K562 (cell line): ENCODE data around the gene SLC40A1. TPM values are rescaled to one million over a fixed set of nuclear protein-coding genes. Genes with fewer than 3 reads are reported as not detected.

Experiments used
- ATAC-seq: fragments of 200-7000 bp; cut with Tn5 transposase; 3 replicates; pipeline ENCODE4 v1.9.1; 2020; ENCODE audit warnings: moderate library complexity
- BruUV-seq: library from RNA; stranded (reverse); fragments of 400-500 nt; replicated peaks from 2 replicates; lab custom pipeline; 2021; lab: Mats Ljungman, UMichigan
- CTCF ChIA-PET: fragments of 300-600 bp; formaldehyde crosslinking; extraction: SDS; loops from one replicate; lab custom pipeline; 2021; ENCODE audit warnings: low intra/inter-chr PET ratio; lab: Yijun Ruan, JAX
- POLR2A ChIA-PET: fragments of 300-600, 350-650 bp; sonication (Branson Sonifier 250); formaldehyde crosslinking; extraction: SDS; loops from one replicate; lab custom pipeline; 2021; ENCODE audit warnings: antibody characterized with exemption, inconsistent platforms; lab: Yijun Ruan, JAX
- DNase-seq, 4 experiments: peaks; one replicate each; pipeline versions ENCODE4 v3.0.0 to v3.0.0-alpha.2; 2011 to 2018; ENCODE audit warnings: low spot score in 3 of 4, mixed read lengths in 3 of 4; ENCODE audit errors: extremely low read depth in 1 of 4
- FAIRE-seq: peaks from 2 replicates; lab custom pipeline; 2011; peaks lifted over from hg19 to GRCh38; lab: Jason Lieb, UNC
- H2AFZ ChIP-seq: 2 replicates; pipeline ENCODE4 v1.6.0; 2011; ENCODE audit warnings: low read depth, low read length, control low read depth, inconsistent platforms
- H3K27ac ChIP-seq: fragments of 200-600 bp; 3 replicates; pipeline ENCODE4 v1.8.0; 2011; ENCODE audit warnings: low read depth, mild to moderate bottlenecking, control low read depth, inconsistent platforms, low read length, moderate library complexity, mixed read lengths; ENCODE audit errors: extremely low read depth
- H3K27me3 ChIP-seq, 2 experiments: fragments of 300-600 bp in 1 of 2; 2 replicates in 1 of 2; 3 replicates in 1 of 2; pipeline versions ENCODE4 v1.6.0 to v1.8.0; 2011; ENCODE audit warnings: inconsistent platforms in 2 of 2, low read length in 2 of 2, mild to moderate bottlenecking in 1 of 2, mixed read lengths in 1 of 2, moderate library complexity in 1 of 2; ENCODE audit not compliant: control insufficient read depth in 2 of 2, insufficient read depth in 2 of 2
- H3K36me3 ChIP-seq: fragments of 300-600 bp; 3 replicates; pipeline ENCODE4 v1.8.0; 2011; ENCODE audit warnings: mild to moderate bottlenecking, low read length, inconsistent platforms; ENCODE audit not compliant: control insufficient read depth, insufficient read depth
- H3K4me1 ChIP-seq, 2 experiments: fragments of 200-600 bp in 1 of 2; replicated peaks in 1 of 2; 2 replicates in 1 of 2; 3 replicates in 1 of 2; pipeline versions ENCODE4 v1.5.1 to v1.8.0; 2011; ENCODE audit warnings: inconsistent platforms in 2 of 2, low read length in 2 of 2, mild to moderate bottlenecking in 1 of 2, mixed read lengths in 1 of 2, moderate library complexity in 1 of 2; ENCODE audit not compliant: control insufficient read depth in 2 of 2, insufficient read depth in 2 of 2
- H3K4me2 ChIP-seq: 2 replicates; pipeline ENCODE4 v1.6.1; 2011; ENCODE audit warnings: low read length, control low read depth, inconsistent platforms, mixed read lengths; ENCODE audit not compliant: insufficient read depth
- H3K4me3 ChIP-seq: fragments of 200-600 bp; sonication (generic), shearing (Covaris generic); 2 replicates; pipeline ENCODE4 v1.5.1; 2016; ENCODE audit warnings: control low read depth, inconsistent platforms
- H3K79me2 ChIP-seq: fragments of 200-600 bp; 3 replicates; pipeline ENCODE4 v1.8.0; 2011; ENCODE audit warnings: low read length, inconsistent platforms; ENCODE audit not compliant: control insufficient read depth, insufficient read depth
- H3K9ac ChIP-seq, 2 experiments: 2 replicates each; pipeline versions ENCODE4 v1.6.0 to v1.6.1; 2011; ENCODE audit warnings: low read depth in 2 of 2, low read length in 2 of 2, control low read depth in 1 of 2, inconsistent platforms in 1 of 2, mild to moderate bottlenecking in 1 of 2, mixed read lengths in 1 of 2; ENCODE audit not compliant: insufficient read depth in 1 of 2
- H3K9me1 ChIP-seq: one replicate; pipeline ENCODE4 v1.6.0; 2011; ENCODE audit warnings: inconsistent platforms, mild to moderate bottlenecking, low read length, moderate library complexity; ENCODE audit not compliant: control insufficient read depth, insufficient read depth
- H3K9me3 ChIP-seq: replicated peaks from 2 replicates; pipeline ENCODE4 v1.5.1; 2011; ENCODE audit warnings: low read depth, low read length, inconsistent platforms; ENCODE audit not compliant: control insufficient read depth, insufficient read depth
- H4K20me1 ChIP-seq: replicated peaks from 2 replicates; pipeline ENCODE4 v1.6.1; 2011; ENCODE audit warnings: low read length, inconsistent platforms, mixed read lengths; ENCODE audit not compliant: control insufficient read depth, insufficient read depth
- ASH1L ChIP-seq: fragments of 450-650 bp; IDR thresholded peaks from 2 replicates; pipeline ENCODE4 v1.6.1; 2018; ENCODE audit warnings: borderline replicate concordance, mild to moderate bottlenecking, low read depth; ENCODE audit not compliant: partially characterized antibody
- ETV5 ChIP-seq: sonication (generic); formaldehyde crosslinking; IDR thresholded peaks from 2 replicates; pipeline ENCODE4 v1.4.0; 2020; ENCODE audit warnings: low read depth, mild to moderate bottlenecking, missing genetic modification reagents
- FOXA3 ChIP-seq, 2 experiments: fragments of 450-650 bp in 1 of 2; sonication (generic) in 1 of 2; formaldehyde crosslinking; IDR thresholded peaks in 1 of 2; conservative IDR thresholded peaks in 1 of 2; 2 replicates each; pipeline versions ENCODE4 v1.4.0 to v1.8.0; 2020 to 2022; ENCODE audit warnings: mild to moderate bottlenecking in 2 of 2, missing genetic modification reagents in 1 of 2
- HNRNPK ChIP-seq: fragments of 200-400 bp; formaldehyde crosslinking; IDR thresholded peaks from one replicate; pipeline ENCODE4 v1.6.1; 2018; ENCODE audit warnings: mild to moderate bottlenecking, low read depth, low read length; ENCODE audit not compliant: poor library complexity, severe bottlenecking
- HNRNPUL1 ChIP-seq: fragments of 200-400 bp; formaldehyde crosslinking; IDR thresholded peaks from 2 replicates; pipeline ENCODE4 v1.6.1; 2017; ENCODE audit warnings: low read length
- ILF3 ChIP-seq: fragments of 450-650 bp; IDR thresholded peaks from 2 replicates; pipeline ENCODE4 v1.6.1; 2018; ENCODE audit warnings: antibody characterized with exemption, mild to moderate bottlenecking, moderate library complexity, borderline replicate concordance
- L3MBTL2 ChIP-seq: fragments of 450-650 bp; IDR thresholded peaks from 2 replicates; pipeline ENCODE4 v1.6.1; 2016; ENCODE audit warnings: mild to moderate bottlenecking, moderate library complexity
- NFE2L1 ChIP-seq: fragments of 450-650 bp; IDR thresholded peaks from 2 replicates; pipeline ENCODE4 v1.6.1; 2016; ENCODE audit warnings: missing genetic modification characterization, low read depth, mild to moderate bottlenecking, missing compliant biosample characterization, moderate library complexity, borderline replicate concordance
- OTX1 ChIP-seq: fragments of 450-650 bp; formaldehyde crosslinking; IDR thresholded peaks from 2 replicates; pipeline ENCODE4 v1.4.0; 2022; ENCODE audit warnings: mild to moderate bottlenecking
- RBM17 ChIP-seq: fragments of 200-400 bp; formaldehyde crosslinking; IDR thresholded peaks from 2 replicates; pipeline ENCODE4 v1.6.1; 2017; ENCODE audit warnings: low read depth, mild to moderate bottlenecking, low read length, borderline replicate concordance
- ZKSCAN1 ChIP-seq: fragments of 150-350 bp; IDR thresholded peaks from 2 replicates; pipeline ENCODE4 v1.6.1; 2016; ENCODE audit warnings: low read depth, low read length
- ZNF347 ChIP-seq: fragments of 450-650 bp; formaldehyde crosslinking; IDR thresholded peaks from 2 replicates; pipeline ENCODE4 v1.4.0; 2020; ENCODE audit warnings: low read depth, mild to moderate bottlenecking, moderate library complexity
- ZNF583 ChIP-seq: fragments of 250-450 bp; sonication (Bioruptor Pico); IDR thresholded peaks from 2 replicates; pipeline ENCODE4 v1.4.0; 2020
- WGBS: fragments of 100-300 bp; shearing (Covaris generic); methylation state at CpG from one replicate; pipeline ENCODE4 v1.1.6; 2016; ENCODE audit warnings: low coverage, mixed read lengths; ENCODE audit not compliant: insufficient coverage; ENCODE audit errors: missing lambda C conversion rate; 5-methylcytosine and 5-hydroxymethylcytosine counted together
- in situ Hi-C: fragments of 300-500 bp; cut with MboI; formaldehyde crosslinking; loops from 4 replicates; pipeline ENCODE4 v1.15.0; 2018; ENCODE audit warnings: inconsistent platforms, mixed read lengths
- intact Hi-C: fragments of 100-400 bp; cut with micrococcal nuclease; formaldehyde crosslinking; loops from 2 replicates; pipeline ENCODE4 v1.14.2; 2022
- polyA plus RNA-seq, 8 experiments: library from polyadenylated mRNA; depleted of rRNA in 4 of 8; stranded (reverse) in 5 of 8; unstranded in 3 of 8; fragments of >200 nt; fragmentation: Nextera tagmentation in 2 of 8; fragmentation: Illumina TruSeq in 1 of 8; extraction: Ambion mirVana in 2 of 8; extraction: Trizol in 1 of 8; gene quantifications; 2 replicates each; pipeline versions ENCODE4 v1.2.1 to v1.2.3, GENCODE V29; 2011 to 2014; ENCODE audit warnings: inconsistent platforms in 1 of 8, missing spikeins in 1 of 8
- total RNA-seq, 7 experiments: library from RNA; depleted of rRNA in 6 of 7; stranded (reverse); fragments of >200 nt in 6 of 7; fragmentation: Illumina TruSeq in 2 of 7; extraction: Trizol in 2 of 7; gene quantifications; 2 replicates each; pipeline versions ENCODE4 v1.2.1 to v1.2.3, GENCODE V29; 2011 to 2021; ENCODE audit warnings: low replicate concordance in 1 of 7
- TF ChIP-seq, protein P1 (sequence below): fragments of 200-800 bp; sonication (Bioruptor generic); IDR thresholded peaks from 2 replicates; pipeline ENCODE4 v1.6.1; 2017; ENCODE audit warnings: missing genetic modification characterization, missing compliant biosample characterization
- TF ChIP-seq, protein P2 (sequence below): fragments of 250-450 bp; sonication (Bioruptor Pico); IDR thresholded peaks from 2 replicates; pipeline ENCODE4 v1.8.0; 2022; ENCODE audit warnings: inconsistent platforms
- TF ChIP-seq, protein P3 (sequence below): sonication (generic); formaldehyde crosslinking; IDR thresholded peaks from 2 replicates; pipeline ENCODE4 v1.8.1; 2023; ENCODE audit warnings: mild to moderate bottlenecking, missing genetic modification reagents
- TF ChIP-seq, protein P4 (sequence below): fragments of 250-450 bp; sonication (Bioruptor Pico); IDR thresholded peaks from 2 replicates; pipeline ENCODE4 v1.9.0; 2021; ENCODE audit warnings: mild to moderate bottlenecking, inconsistent platforms

The SLC40A1 gene
- total and polyA plus RNA-seq, 9 of the 15 experiments (the other 6 are each of a cell fraction or from before 2014, with no cell fraction given) = 42.2 to 95.9 (median 54.9) TPM

DNA sequence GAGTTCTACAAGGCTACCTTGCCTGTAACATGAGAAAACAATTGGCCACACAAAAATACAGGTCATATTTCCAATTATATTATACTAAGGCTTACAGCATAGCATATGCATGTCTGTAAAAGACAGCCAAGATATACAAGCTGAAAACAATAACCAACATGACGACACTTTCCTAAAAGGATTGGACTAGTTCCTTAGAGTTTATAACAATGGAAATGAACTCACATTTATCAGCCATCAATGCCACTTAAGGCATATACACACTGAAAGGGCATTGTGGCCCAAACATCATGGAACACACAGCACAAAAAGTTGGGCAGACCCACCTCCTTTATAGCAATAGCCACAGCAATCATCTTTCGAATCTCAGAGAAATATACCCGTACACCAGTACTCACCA, 52.0 kb downstream of the SLC40A1 start:
- H3K4me1 ChIP-seq = no peaks in the 10 kb centered on the region
- no peaks in the 10 kb centered on the region for H3K27me3 ChIP-seq
- no peaks in the 10 kb centered on the region for H3K9me3 ChIP-seq
- POLR2A ChIA-PET = no interaction called here
- H3K36me3 ChIP-seq = no peaks in the 10 kb centered on the region
- WGBS = 81% methylated on average over 3 of the region's 3 CpGs
- H3K4me3 ChIP-seq = no peak overlapping the region
- intact Hi-C loops (no loop called here), in situ Hi-C loops (no loop called here)
- H3K4me2 ChIP-seq = no peak overlapping the region
- H3K27ac ChIP-seq = no peak overlapping the region
- ATAC-seq (no peak), DNase-seq (no peak), FAIRE-seq (no peak)
- no peak overlapping the region for H2AFZ ChIP-seq
- H3K9ac ChIP-seq = no peak overlapping the region
- H4K20me1 ChIP-seq = no peaks in the 10 kb centered on the region
- CTCF ChIA-PET = no interaction called here
- no peaks in the 10 kb centered on the region for H3K79me2 ChIP-seq
- no peaks in the 10 kb centered on the region for H3K9me1 ChIP-seq
- BruUV-seq = no TSS peak
- TF ChIP-seq ETV5 = no peak
- TF ChIP-seq, protein P1, sequence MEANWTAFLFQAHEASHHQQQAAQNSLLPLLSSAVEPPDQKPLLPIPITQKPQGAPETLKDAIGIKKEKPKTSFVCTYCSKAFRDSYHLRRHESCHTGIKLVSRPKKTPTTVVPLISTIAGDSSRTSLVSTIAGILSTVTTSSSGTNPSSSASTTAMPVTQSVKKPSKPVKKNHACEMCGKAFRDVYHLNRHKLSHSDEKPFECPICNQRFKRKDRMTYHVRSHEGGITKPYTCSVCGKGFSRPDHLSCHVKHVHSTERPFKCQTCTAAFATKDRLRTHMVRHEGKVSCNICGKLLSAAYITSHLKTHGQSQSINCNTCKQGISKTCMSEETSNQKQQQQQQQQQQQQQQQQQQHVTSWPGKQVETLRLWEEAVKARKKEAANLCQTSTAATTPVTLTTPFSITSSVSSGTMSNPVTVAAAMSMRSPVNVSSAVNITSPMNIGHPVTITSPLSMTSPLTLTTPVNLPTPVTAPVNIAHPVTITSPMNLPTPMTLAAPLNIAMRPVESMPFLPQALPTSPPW (CRISPR knock-in tag) = no peak
- TF ChIP-seq, protein P2, sequence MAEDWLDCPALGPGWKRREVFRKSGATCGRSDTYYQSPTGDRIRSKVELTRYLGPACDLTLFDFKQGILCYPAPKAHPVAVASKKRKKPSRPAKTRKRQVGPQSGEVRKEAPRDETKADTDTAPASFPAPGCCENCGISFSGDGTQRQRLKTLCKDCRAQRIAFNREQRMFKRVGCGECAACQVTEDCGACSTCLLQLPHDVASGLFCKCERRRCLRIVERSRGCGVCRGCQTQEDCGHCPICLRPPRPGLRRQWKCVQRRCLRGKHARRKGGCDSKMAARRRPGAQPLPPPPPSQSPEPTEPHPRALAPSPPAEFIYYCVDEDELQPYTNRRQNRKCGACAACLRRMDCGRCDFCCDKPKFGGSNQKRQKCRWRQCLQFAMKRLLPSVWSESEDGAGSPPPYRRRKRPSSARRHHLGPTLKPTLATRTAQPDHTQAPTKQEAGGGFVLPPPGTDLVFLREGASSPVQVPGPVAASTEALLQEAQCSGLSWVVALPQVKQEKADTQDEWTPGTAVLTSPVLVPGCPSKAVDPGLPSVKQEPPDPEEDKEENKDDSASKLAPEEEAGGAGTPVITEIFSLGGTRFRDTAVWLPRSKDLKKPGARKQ = no peak
- TF ChIP-seq, protein P3, sequence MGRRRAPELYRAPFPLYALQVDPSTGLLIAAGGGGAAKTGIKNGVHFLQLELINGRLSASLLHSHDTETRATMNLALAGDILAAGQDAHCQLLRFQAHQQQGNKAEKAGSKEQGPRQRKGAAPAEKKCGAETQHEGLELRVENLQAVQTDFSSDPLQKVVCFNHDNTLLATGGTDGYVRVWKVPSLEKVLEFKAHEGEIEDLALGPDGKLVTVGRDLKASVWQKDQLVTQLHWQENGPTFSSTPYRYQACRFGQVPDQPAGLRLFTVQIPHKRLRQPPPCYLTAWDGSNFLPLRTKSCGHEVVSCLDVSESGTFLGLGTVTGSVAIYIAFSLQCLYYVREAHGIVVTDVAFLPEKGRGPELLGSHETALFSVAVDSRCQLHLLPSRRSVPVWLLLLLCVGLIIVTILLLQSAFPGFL (CRISPR knock-in tag) = no peak
- no peak for TF ChIP-seq ASH1L
- TF ChIP-seq NFE2L1 (tag) = no peak
- TF ChIP-seq RBM17 = no peak
- TF ChIP-seq OTX1 (CRISPR knock-in tag) = no peak
- no peak for TF ChIP-seq ILF3
- TF ChIP-seq ZNF583 (CRISPR knock-in tag) = no peak
- no peak for TF ChIP-seq ZNF347 (CRISPR knock-in tag)
- TF ChIP-seq HNRNPK = no peak
- no peak for TF ChIP-seq FOXA3 (CRISPR knock-in tag; conservative IDR thresholded peaks at IDR 0.05 in 1 of 2, IDR thresholded peaks at IDR 0.05 in 1 of 2)
- TF ChIP-seq, protein P4, sequence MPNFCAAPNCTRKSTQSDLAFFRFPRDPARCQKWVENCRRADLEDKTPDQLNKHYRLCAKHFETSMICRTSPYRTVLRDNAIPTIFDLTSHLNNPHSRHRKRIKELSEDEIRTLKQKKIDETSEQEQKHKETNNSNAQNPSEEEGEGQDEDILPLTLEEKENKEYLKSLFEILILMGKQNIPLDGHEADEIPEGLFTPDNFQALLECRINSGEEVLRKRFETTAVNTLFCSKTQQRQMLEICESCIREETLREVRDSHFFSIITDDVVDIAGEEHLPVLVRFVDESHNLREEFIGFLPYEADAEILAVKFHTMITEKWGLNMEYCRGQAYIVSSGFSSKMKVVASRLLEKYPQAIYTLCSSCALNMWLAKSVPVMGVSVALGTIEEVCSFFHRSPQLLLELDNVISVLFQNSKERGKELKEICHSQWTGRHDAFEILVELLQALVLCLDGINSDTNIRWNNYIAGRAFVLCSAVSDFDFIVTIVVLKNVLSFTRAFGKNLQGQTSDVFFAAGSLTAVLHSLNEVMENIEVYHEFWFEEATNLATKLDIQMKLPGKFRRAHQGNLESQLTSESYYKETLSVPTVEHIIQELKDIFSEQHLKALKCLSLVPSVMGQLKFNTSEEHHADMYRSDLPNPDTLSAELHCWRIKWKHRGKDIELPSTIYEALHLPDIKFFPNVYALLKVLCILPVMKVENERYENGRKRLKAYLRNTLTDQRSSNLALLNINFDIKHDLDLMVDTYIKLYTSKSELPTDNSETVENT (CRISPR knock-in tag) = no peak
- TF ChIP-seq HNRNPUL1 = no peak
- no peak for TF ChIP-seq ZKSCAN1
- TF ChIP-seq L3MBTL2 = no peak
